GM23338 (cell line): ENCODE data around the gene HGF. TPM values are rescaled to one million over a fixed set of nuclear protein-coding genes. Genes with fewer than 3 reads are reported as not detected.

Source experiments
- ATAC-seq: fragments of 200-7000 bp; cut with Tn5 transposase; 3 replicates; pipeline ENCODE4 v1.9.1; 2020
- DNase-seq: peaks from one replicate; pipeline ENCODE4 v3.0.0-alpha.2; 2015; ENCODE audit warnings: low spot score
- H2AFZ ChIP-seq: fragments of 200-600 bp; sonication (generic); 2 replicates; pipeline ENCODE4 v1.8.0; 2016; ENCODE audit warnings: antibody characterized with exemption, mild to moderate bottlenecking, moderate library complexity
- H3F3A ChIP-seq: fragments of 200-600 bp; sonication (generic); replicated peaks from 2 replicates; pipeline ENCODE4 v1.8.0; 2017; ENCODE audit warnings: antibody characterized with exemption, mixed run types, low read depth
- H3K27ac ChIP-seq: fragments of 200-600 bp; sonication (generic); 2 replicates; pipeline ENCODE4 v1.6.1; 2016; ENCODE audit warnings: low read depth
- H3K27me3 ChIP-seq: fragments of 200-600 bp; sonication (generic); 2 replicates; pipeline ENCODE4 v1.8.0; 2016; ENCODE audit warnings: mild to moderate bottlenecking, mixed run types, moderate library complexity; ENCODE audit not compliant: insufficient read depth
- H3K36me3 ChIP-seq: fragments of 200-600 bp; sonication (generic); 2 replicates; pipeline ENCODE4 v1.8.0; 2016; ENCODE audit warnings: mild to moderate bottlenecking; ENCODE audit not compliant: insufficient read depth
- H3K4me1 ChIP-seq: fragments of 200-600 bp; sonication (generic); 2 replicates; pipeline ENCODE4 v1.8.0; 2016; ENCODE audit warnings: mild to moderate bottlenecking, moderate library complexity; ENCODE audit not compliant: insufficient read depth
- H3K4me2 ChIP-seq: fragments of 200-600 bp; sonication (generic); 2 replicates; pipeline ENCODE4 v1.7.1; 2017; ENCODE audit warnings: mixed run types
- H3K4me3 ChIP-seq: fragments of 200-600 bp; sonication (generic); 2 replicates; pipeline ENCODE4 v1.6.1; 2016; ENCODE audit warnings: mixed run types
- H3K79me2 ChIP-seq: fragments of 200-600 bp; sonication (generic); replicated peaks from 2 replicates; pipeline ENCODE4 v1.8.0; 2017; ENCODE audit warnings: mild to moderate bottlenecking; ENCODE audit not compliant: insufficient read depth
- H3K9me2 ChIP-seq: fragments of 200-600 bp; sonication (generic); 2 replicates; pipeline ENCODE4 v1.8.0; 2017; ENCODE audit not compliant: insufficient read depth
- H4K20me1 ChIP-seq: fragments of 200-600 bp; sonication (generic); replicated peaks from 2 replicates; pipeline ENCODE4 v1.8.0; 2017; ENCODE audit warnings: mild to moderate bottlenecking; ENCODE audit not compliant: insufficient read depth
- H3K27ac Mint-ChIP-seq: 2 replicates; pipeline ENCODE4 v1.8.0; 2020; ENCODE audit warnings: inconsistent platforms, mild to moderate bottlenecking, moderate library complexity, mixed read lengths
- H3K27me3 Mint-ChIP-seq: 3 replicates; pipeline ENCODE4 v1.8.0; 2022; ENCODE audit warnings: low read depth, mild to moderate bottlenecking, moderate library complexity, mixed read lengths, inconsistent platforms; ENCODE audit not compliant: insufficient read depth, poor library complexity
- H3K36me3 Mint-ChIP-seq: 3 replicates; pipeline ENCODE4 v1.8.0; 2021; ENCODE audit warnings: low read depth, mild to moderate bottlenecking, inconsistent platforms, moderate library complexity, mixed read lengths
- H3K4me1 Mint-ChIP-seq: 3 replicates; pipeline ENCODE4 v1.8.0; 2020; ENCODE audit warnings: mild to moderate bottlenecking, inconsistent platforms, mixed read lengths
- H3K4me3 Mint-ChIP-seq: 3 replicates; pipeline ENCODE4 v1.8.0; 2021; ENCODE audit warnings: moderate library complexity, mild to moderate bottlenecking, inconsistent platforms, mixed read lengths
- H3K9me3 Mint-ChIP-seq: 3 replicates; pipeline ENCODE4 v1.8.0; 2020; ENCODE audit warnings: moderate library complexity, mild to moderate bottlenecking, inconsistent platforms, mixed read lengths
- CREB1 ChIP-seq: fragments of 250-450 bp; sonication (Bioruptor Pico); IDR thresholded peaks from 2 replicates; pipeline ENCODE4 v1.5.0; 2020; ENCODE audit warnings: low read depth, mild to moderate bottlenecking, moderate library complexity
- CTCF ChIP-seq, 2 experiments: fragments of 200-600 bp in 1 of 2; sonication (generic) in 1 of 2; conservative IDR thresholded peaks; 2 replicates each; pipeline versions ENCODE4 v1.5.1 to v1.6.1; 2016 to 2017; ENCODE audit warnings: antibody characterized with exemption in 2 of 2, low read depth in 2 of 2, mild to moderate bottlenecking in 2 of 2, moderate library complexity in 1 of 2
- EZH2 ChIP-seq: fragments of 200-600 bp; sonication (generic); IDR thresholded peaks from one replicate; pipeline ENCODE4 v1.8.0; 2017; ENCODE audit warnings: antibody characterized with exemption, mild to moderate bottlenecking, low read depth; ENCODE audit not compliant: unreplicated experiment
- EZH2phosphoT487 ChIP-seq: fragments of 200-600 bp; sonication (generic); IDR thresholded peaks from one replicate; pipeline ENCODE4 v1.8.1; 2018; ENCODE audit warnings: antibody characterized with exemption; ENCODE audit not compliant: unreplicated experiment
- JUNB ChIP-seq: IDR thresholded peaks from one replicate; pipeline ENCODE4 v1.6.1; 2016; ENCODE audit warnings: antibody characterized with exemption; ENCODE audit not compliant: unreplicated experiment
- NANOG ChIP-seq: IDR thresholded peaks from 2 replicates; pipeline ENCODE4 v1.6.1; 2016; ENCODE audit warnings: antibody characterized with exemption, borderline replicate concordance
- POLR2AphosphoS5 ChIP-seq: IDR thresholded peaks from 2 replicates; pipeline ENCODE4 v1.6.1; 2016; ENCODE audit warnings: antibody characterized with exemption, low read depth
- REST ChIP-seq: IDR thresholded peaks from one replicate; pipeline ENCODE4 v1.6.1; 2018; ENCODE audit warnings: antibody characterized with exemption; ENCODE audit not compliant: unreplicated experiment
- STAT1 ChIP-seq: IDR thresholded peaks from one replicate; pipeline ENCODE4 v1.6.1; 2016; ENCODE audit warnings: antibody characterized with exemption; ENCODE audit not compliant: unreplicated experiment
- ZNF114 ChIP-seq: fragments of 250-450 bp; sonication (Bioruptor Pico); IDR thresholded peaks from 2 replicates; pipeline ENCODE4 v1.5.0; 2020; ENCODE audit warnings: mild to moderate bottlenecking, moderate library complexity
- ZNF331 ChIP-seq: fragments of 250-450 bp; sonication (Bioruptor Pico); IDR thresholded peaks from 2 replicates; pipeline ENCODE4 v1.5.0; 2020; ENCODE audit warnings: low read depth, mild to moderate bottlenecking, moderate library complexity
- ZNF462 ChIP-seq: fragments of 250-450 bp; sonication (Bioruptor Pico); IDR thresholded peaks from 2 replicates; pipeline ENCODE4 v1.5.0; 2020; ENCODE audit warnings: mild to moderate bottlenecking, moderate library complexity
- polyA plus RNA-seq: library from polyadenylated mRNA; unstranded; fragments of >200 nt; fragmentation: Nextera tagmentation; extraction: Ambion mirVana; gene quantifications from 2 replicates; pipeline ENCODE4 v1.2.1, GENCODE V29; 2016
- total RNA-seq: library from RNA; depleted of rRNA; stranded (reverse); fragments of >200 nt; shearing (Covaris generic); gene quantifications from 2 replicates; pipeline ENCODE4 v1.2.3, GENCODE V29; 2014
- TF ChIP-seq, protein P1 (sequence below): IDR thresholded peaks from 2 replicates; pipeline ENCODE4 v1.6.1; 2016; ENCODE audit warnings: antibody characterized with exemption

Gene HGF
- total and polyA plus RNA-seq, 2 experiments from 2014 or later, result 0.24 to 1.1 TPM

GRCh38 chr7:81662531-81662930 lies 107.3 kb downstream of the HGF start:
- no peak overlapping the region for H3K27ac ChIP-seq

More at GRCh38 chr7:81662531-81662930, 107.3 kb downstream of the HGF start:
- Histone ChIP-seq H3K36me3 (no peaks in the 10 kb centered on the region), H4K20me1 (no peaks in the 10 kb centered on the region), H3K4me3 (no peak overlapping the region), H3K4me1 (peaks cover 52% of the 10 kb centered on the region), H3K4me2 (no peak overlapping the region), H2AFZ (no peak overlapping the region), H3K9me2 (peaks cover 3% of the 10 kb centered on the region), H3F3A (no peaks in the 10 kb centered on the region), H3K27me3 (no peaks in the 10 kb centered on the region), H3K79me2 (no peaks in the 10 kb centered on the region)
- Mint-ChIP-seq H3K36me3 (no peaks in the 10 kb centered on the region), H3K9me3 (no peaks in the 10 kb centered on the region), H3K4me3 (no peak overlapping the region), H3K27ac (no peak overlapping the region), H3K4me1 (peaks cover 48% of the 10 kb centered on the region), H3K27me3 (no peaks in the 10 kb centered on the region)
- TF ChIP-seq ZNF114 (CRISPR knock-in tag), result no peak
- no peak for TF ChIP-seq EZH2phosphoT487
- no peak for TF ChIP-seq ZNF331 (CRISPR knock-in tag)
- no peak for TF ChIP-seq REST
- TF ChIP-seq CREB1 (CRISPR knock-in tag), result no peak
- no peak for TF ChIP-seq POLR2AphosphoS5
- no peak for TF ChIP-seq EZH2
- no peak for TF ChIP-seq JUNB
- TF ChIP-seq NANOG, result no peak
- TF ChIP-seq, protein P1, sequence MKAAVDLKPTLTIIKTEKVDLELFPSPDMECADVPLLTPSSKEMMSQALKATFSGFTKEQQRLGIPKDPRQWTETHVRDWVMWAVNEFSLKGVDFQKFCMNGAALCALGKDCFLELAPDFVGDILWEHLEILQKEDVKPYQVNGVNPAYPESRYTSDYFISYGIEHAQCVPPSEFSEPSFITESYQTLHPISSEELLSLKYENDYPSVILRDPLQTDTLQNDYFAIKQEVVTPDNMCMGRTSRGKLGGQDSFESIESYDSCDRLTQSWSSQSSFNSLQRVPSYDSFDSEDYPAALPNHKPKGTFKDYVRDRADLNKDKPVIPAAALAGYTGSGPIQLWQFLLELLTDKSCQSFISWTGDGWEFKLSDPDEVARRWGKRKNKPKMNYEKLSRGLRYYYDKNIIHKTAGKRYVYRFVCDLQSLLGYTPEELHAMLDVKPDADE, result no peak
- no peak for TF ChIP-seq ZNF462 (CRISPR knock-in tag)
- TF ChIP-seq CTCF (conservative IDR thresholded peaks at IDR 0.05; ENCODE audit: low read depth in 2 of 2), result no peak
- no peak for TF ChIP-seq STAT1
- no peak for DNase-seq
- no peak for ATAC-seq
